DOHH2 (cell line): Measurements from ENCODE around the gene MSMP.

Experiments used
- H3F3A ChIP-seq: fragments of 200-600 bp; sonication (generic), shearing (Covaris generic); 2 replicates; pipeline ENCODE4 v1.6.0; 2016; ENCODE audit warnings: antibody characterized with exemption, mild to moderate bottlenecking; ENCODE audit not compliant: control insufficient read depth, insufficient read depth
- H3K27ac ChIP-seq: fragments of 200-600 bp; sonication (generic); 2 replicates; pipeline ENCODE4 v1.5.1; 2014; ENCODE audit warnings: low read depth, mild to moderate bottlenecking, low read length, moderate library complexity
- H3K27me3 ChIP-seq: fragments of 200-600 bp; sonication (generic); 2 replicates; pipeline ENCODE4 v1.6.1; 2014; ENCODE audit warnings: mild to moderate bottlenecking, low read length, mixed read lengths; ENCODE audit not compliant: control insufficient read depth
- H3K36me3 ChIP-seq: fragments of 200-600 bp; sonication (generic); 2 replicates; pipeline ENCODE4 v1.6.1; 2014; ENCODE audit warnings: mild to moderate bottlenecking, low read length, moderate library complexity, mixed read lengths; ENCODE audit not compliant: control insufficient read depth
- H3K4me1 ChIP-seq: fragments of 200-600 bp; sonication (generic); 2 replicates; pipeline ENCODE4 v1.6.1; 2014; ENCODE audit warnings: mild to moderate bottlenecking, low read length, mixed read lengths; ENCODE audit not compliant: control insufficient read depth
- H3K4me2 ChIP-seq: fragments of 200-600 bp; sonication (generic); 2 replicates; pipeline ENCODE4 v1.6.0; 2014; ENCODE audit warnings: mild to moderate bottlenecking, low read length, moderate library complexity
- H3K4me3 ChIP-seq: fragments of 200-600 bp; sonication (generic); 2 replicates; pipeline ENCODE4 v1.5.1; 2014; ENCODE audit warnings: mild to moderate bottlenecking, low read length, mixed read lengths
- H3K79me2 ChIP-seq: fragments of 200-600 bp; sonication (generic); 2 replicates; pipeline ENCODE4 v1.6.1; 2014; ENCODE audit warnings: mild to moderate bottlenecking, low read length, mixed read lengths; ENCODE audit not compliant: control insufficient read depth
- H3K9me2 ChIP-seq: fragments of 200-600 bp; sonication (generic); replicated peaks from 2 replicates; pipeline ENCODE4 v1.6.1; 2014; ENCODE audit warnings: mild to moderate bottlenecking, low read length, mixed read lengths; ENCODE audit not compliant: control insufficient read depth
- H3K9me3 ChIP-seq: fragments of 200-600 bp; sonication (generic); 2 replicates; pipeline ENCODE4 v1.6.1; 2014; ENCODE audit warnings: antibody characterized with exemption, low read length, mixed read lengths; ENCODE audit not compliant: control insufficient read depth, insufficient read depth
- H4K20me1 ChIP-seq: fragments of 200-600 bp; sonication (generic); 2 replicates; pipeline ENCODE4 v1.6.0; 2014; ENCODE audit warnings: low read depth, mild to moderate bottlenecking, antibody characterized with exemption, low read length, moderate library complexity; ENCODE audit not compliant: control insufficient read depth, insufficient read depth
- CTCF ChIP-seq: fragments of 200-600 bp; sonication (generic); IDR thresholded peaks from one replicate; pipeline ENCODE4 v1.5.1; 2014; ENCODE audit warnings: antibody characterized with exemption, mild to moderate bottlenecking, low read depth, low read length; ENCODE audit not compliant: poor library complexity, severe bottlenecking
- EZH2phosphoT487 ChIP-seq: fragments of 200-600 bp; sonication (generic); IDR thresholded peaks from 2 replicates; pipeline ENCODE4 v1.6.1; 2017; ENCODE audit warnings: borderline replicate concordance, mild to moderate bottlenecking, antibody characterized with exemption, low read length, moderate library complexity, mixed read lengths

The MSMP gene

DNA sequence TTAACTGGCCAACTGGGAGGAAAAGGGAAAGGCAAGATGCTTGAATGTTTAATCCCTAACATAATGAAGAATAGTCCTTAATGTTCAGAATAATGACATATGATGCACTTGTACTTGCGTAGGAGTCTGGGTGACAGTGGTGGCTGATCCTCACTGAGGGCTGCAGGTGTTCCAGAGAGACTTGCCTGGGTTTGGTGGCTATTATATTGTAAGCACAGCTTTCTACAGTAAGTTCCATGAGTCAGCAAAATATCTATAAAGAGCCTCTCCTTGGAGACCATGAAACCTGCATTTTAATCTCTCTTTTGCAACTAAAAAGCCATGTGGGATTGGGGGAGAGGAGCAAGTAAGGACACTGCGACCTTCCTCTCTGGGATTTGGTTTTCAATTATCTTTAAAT, 35.5 kb upstream of the MSMP start:
- H3K79me2 ChIP-seq = no peaks in the 10 kb centered on the region
- H3K4me3 ChIP-seq = no peak overlapping the region
- H3K4me1 ChIP-seq = no peaks in the 10 kb centered on the region
- H3F3A ChIP-seq = no peaks in the 10 kb centered on the region
- no peaks in the 10 kb centered on the region for H3K27me3 ChIP-seq
- no peaks in the 10 kb centered on the region for H3K9me2 ChIP-seq
- no peaks in the 10 kb centered on the region for H3K9me3 ChIP-seq
- no peaks in the 10 kb centered on the region for H4K20me1 ChIP-seq
- H3K4me2 ChIP-seq = no peak overlapping the region
- H3K36me3 ChIP-seq = no peaks in the 10 kb centered on the region
- no peak overlapping the region for H3K27ac ChIP-seq
- TF ChIP-seq EZH2phosphoT487 = no peak
- TF ChIP-seq CTCF = no peak

- Histone ChIP-seq H4K20me1 (no peaks in the 10 kb centered on the region), H3K36me3 (no peaks in the 10 kb centered on the region), H3K27ac (no peak overlapping the region), H3K9me2 (no peaks in the 10 kb centered on the region), H3K27me3 (no peaks in the 10 kb centered on the region), H3K79me2 (no peaks in the 10 kb centered on the region), H3F3A (no peaks in the 10 kb centered on the region), H3K9me3 (no peaks in the 10 kb centered on the region), H3K4me2 (no peak overlapping the region), H3K4me1 (no peaks in the 10 kb centered on the region), H3K4me3 (no peak overlapping the region)
- TF ChIP-seq EZH2phosphoT487 (no peak), CTCF (no peak)
Measured at GRCh38 chr9:35783418-35783817, 29.3 kb upstream of the MSMP start.

- Histone ChIP-seq H3K36me3 (no peaks in the 10 kb centered on the region), H3K9me3 (no peaks in the 10 kb centered on the region), H3K27me3 (no peaks in the 10 kb centered on the region), H3F3A (no peaks in the 10 kb centered on the region), H3K4me2 (no peak overlapping the region), H3K79me2 (no peaks in the 10 kb centered on the region), H3K9me2 (no peaks in the 10 kb centered on the region), H3K4me1 (peaks cover 4% of the 10 kb centered on the region), H3K27ac (no peak overlapping the region), H4K20me1 (no peaks in the 10 kb centered on the region), H3K4me3 (no peak overlapping the region)
- no peak for TF ChIP-seq EZH2phosphoT487
Measured at GRCh38 chr9:35781066-35781465, 27.0 kb upstream of the MSMP start.

DNA sequence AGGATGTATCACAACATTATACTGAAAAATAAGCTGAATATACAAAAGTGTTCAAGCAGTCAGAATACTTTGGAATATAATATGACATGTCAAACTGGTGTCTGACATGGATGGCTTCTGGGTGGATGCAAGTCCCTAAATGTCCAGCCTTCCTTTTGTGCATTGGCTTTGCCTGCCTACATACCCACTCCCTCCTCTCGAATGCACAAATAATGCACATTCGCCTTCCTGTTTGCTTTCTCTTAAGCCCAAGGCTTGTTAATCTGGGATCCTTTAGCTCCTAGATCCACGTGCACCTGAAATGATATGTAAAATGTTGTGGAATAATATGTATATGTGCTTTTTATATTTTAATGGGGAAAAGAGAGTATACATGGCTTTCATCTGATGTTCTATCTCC, 24.4 kb upstream of the MSMP start:
- Histone ChIP-seq H3K4me2 (no peak overlapping the region), H3F3A (no peaks in the 10 kb centered on the region), H3K27ac (no peak overlapping the region), H3K9me3 (no peaks in the 10 kb centered on the region), H3K4me1 (peaks cover 16% of the 10 kb centered on the region), H3K9me2 (no peaks in the 10 kb centered on the region), H3K4me3 (no peak overlapping the region), H3K79me2 (no peaks in the 10 kb centered on the region), H3K27me3 (no peaks in the 10 kb centered on the region), H3K36me3 (no peaks in the 10 kb centered on the region; the same call in 1 of the 2 replicates), H4K20me1 (no peaks in the 10 kb centered on the region)
- TF ChIP-seq CTCF (no peak), EZH2phosphoT487 (no peak)
